ENCODE measurements around the gene GALNT2. TPM values are rescaled to one million over a fixed set of nuclear protein-coding genes. Genes with fewer than 3 reads are reported as not detected.
A peak's percentile ranks its signal among the peaks of the same experiment; 100 is the strongest.

GALNT2 gene
- total RNA-seq, 1 experiment from 2014 or later: 152 TPM

DNA sequence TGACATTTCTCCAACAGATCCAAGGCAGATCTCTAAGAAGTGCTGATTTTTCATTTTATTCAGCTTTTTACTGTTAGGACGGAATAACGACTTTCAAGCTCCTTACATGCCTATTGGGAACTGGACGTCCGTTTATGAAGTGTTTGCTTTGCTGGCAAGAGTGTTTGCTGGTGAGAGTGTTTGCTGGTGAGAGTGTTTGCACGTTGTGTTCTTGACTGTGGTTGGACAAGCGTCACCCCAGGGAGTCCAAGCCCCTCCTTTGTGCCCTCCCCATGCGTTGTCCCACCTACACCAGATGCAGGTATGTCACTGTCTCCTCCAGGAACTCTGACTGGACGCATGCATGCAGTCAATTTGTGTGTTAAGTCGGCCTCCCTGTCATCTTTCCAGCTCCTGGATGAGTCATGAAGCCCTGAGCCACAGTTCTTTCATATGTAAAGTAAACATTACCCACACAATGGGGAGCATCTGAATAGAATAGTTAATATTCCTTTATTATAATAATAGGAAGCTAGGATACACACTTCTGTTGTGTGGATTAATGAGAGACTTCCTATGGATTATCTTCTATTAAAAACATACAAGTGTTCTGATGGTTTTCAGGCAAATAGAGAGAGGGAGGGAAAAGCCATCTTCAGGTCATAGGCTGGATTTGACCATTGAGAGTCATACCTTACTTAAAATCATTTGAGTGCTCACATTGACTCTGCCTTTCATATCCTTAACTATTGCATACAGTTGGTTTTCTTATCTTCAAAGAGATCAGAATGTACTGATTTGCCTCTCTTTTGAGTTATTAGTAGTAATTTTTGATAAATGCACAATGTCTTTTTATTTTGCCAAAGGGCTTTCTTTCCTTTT lies 119.2 kb downstream of the GALNT2 start:
- Histone ChIP-seq H3K36me3 (ENCODE audit: control insufficient read depth, insufficient read depth, low read length) (no peaks in the 10 kb centered on the region), H3K27me3 (ENCODE audit: control insufficient read depth, insufficient read depth, low read length) (no peaks in the 10 kb centered on the region), H3K9me3 (ENCODE audit: control insufficient read depth, insufficient read depth, low read depth, low read length) (no peaks in the 10 kb centered on the region), H3K4me3 (ENCODE audit: low read depth in 2 of 2, low read length in 2 of 2) (peak overlapping the region in 1 of 2 experiments; percentile 21; a peak in 2 of 4 replicates), H3K4me1 (ENCODE audit: control insufficient read depth, insufficient read depth, low read length) (peaks cover 22% of the 10 kb centered on the region), H3K27ac (ENCODE audit: low read length) (peak overlapping the region; percentile 81)
- intact Hi-C loops (cut with micrococcal nuclease; ENCODE audit: unreplicated experiment) (no loop called here), in situ Hi-C loops (cut with HindIII; ENCODE audit: low pct_unique_long_range_greater_than_20kb, low sequenced_read_pairs) (no loop called here)
- ChIA-PET POLR2A (no interaction called here), CTCF (no interaction called here)
- ATAC-seq (peak; percentile 87), DNase-seq (ENCODE audit: low read depth, low spot score) (peak; percentile 76)
- BruUV-seq (replicated peaks): no TSS peak
- TF ChIP-seq, protein P1, sequence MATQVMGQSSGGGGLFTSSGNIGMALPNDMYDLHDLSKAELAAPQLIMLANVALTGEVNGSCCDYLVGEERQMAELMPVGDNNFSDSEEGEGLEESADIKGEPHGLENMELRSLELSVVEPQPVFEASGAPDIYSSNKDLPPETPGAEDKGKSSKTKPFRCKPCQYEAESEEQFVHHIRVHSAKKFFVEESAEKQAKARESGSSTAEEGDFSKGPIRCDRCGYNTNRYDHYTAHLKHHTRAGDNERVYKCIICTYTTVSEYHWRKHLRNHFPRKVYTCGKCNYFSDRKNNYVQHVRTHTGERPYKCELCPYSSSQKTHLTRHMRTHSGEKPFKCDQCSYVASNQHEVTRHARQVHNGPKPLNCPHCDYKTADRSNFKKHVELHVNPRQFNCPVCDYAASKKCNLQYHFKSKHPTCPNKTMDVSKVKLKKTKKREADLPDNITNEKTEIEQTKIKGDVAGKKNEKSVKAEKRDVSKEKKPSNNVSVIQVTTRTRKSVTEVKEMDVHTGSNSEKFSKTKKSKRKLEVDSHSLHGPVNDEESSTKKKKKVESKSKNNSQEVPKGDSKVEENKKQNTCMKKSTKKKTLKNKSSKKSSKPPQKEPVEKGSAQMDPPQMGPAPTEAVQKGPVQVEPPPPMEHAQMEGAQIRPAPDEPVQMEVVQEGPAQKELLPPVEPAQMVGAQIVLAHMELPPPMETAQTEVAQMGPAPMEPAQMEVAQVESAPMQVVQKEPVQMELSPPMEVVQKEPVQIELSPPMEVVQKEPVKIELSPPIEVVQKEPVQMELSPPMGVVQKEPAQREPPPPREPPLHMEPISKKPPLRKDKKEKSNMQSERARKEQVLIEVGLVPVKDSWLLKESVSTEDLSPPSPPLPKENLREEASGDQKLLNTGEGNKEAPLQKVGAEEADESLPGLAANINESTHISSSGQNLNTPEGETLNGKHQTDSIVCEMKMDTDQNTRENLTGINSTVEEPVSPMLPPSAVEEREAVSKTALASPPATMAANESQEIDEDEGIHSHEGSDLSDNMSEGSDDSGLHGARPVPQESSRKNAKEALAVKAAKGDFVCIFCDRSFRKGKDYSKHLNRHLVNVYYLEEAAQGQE (IDR thresholded peaks at IDR 0.05; ENCODE audit: insufficient read depth in 1 of 2, low read depth in 2 of 2, low read length in 1 of 2): no peak
- TF ChIP-seq POLR2AphosphoS5 (IDR thresholded peaks at IDR 0.05; ENCODE audit: low read depth, low read length): no peak
- TF ChIP-seq, protein P2, sequence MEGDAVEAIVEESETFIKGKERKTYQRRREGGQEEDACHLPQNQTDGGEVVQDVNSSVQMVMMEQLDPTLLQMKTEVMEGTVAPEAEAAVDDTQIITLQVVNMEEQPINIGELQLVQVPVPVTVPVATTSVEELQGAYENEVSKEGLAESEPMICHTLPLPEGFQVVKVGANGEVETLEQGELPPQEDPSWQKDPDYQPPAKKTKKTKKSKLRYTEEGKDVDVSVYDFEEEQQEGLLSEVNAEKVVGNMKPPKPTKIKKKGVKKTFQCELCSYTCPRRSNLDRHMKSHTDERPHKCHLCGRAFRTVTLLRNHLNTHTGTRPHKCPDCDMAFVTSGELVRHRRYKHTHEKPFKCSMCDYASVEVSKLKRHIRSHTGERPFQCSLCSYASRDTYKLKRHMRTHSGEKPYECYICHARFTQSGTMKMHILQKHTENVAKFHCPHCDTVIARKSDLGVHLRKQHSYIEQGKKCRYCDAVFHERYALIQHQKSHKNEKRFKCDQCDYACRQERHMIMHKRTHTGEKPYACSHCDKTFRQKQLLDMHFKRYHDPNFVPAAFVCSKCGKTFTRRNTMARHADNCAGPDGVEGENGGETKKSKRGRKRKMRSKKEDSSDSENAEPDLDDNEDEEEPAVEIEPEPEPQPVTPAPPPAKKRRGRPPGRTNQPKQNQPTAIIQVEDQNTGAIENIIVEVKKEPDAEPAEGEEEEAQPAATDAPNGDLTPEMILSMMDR (IDR thresholded peaks at IDR 0.05): no peak
- TF ChIP-seq SIN3A (IDR thresholded peaks at IDR 0.05; ENCODE audit: borderline replicate concordance, insufficient read depth, low read depth, low read length): no peak
- peak; percentile 86 for TF ChIP-seq TCF7L2 (IDR thresholded peaks at IDR 0.05; ENCODE audit: low read depth, low read length)

DNA sequence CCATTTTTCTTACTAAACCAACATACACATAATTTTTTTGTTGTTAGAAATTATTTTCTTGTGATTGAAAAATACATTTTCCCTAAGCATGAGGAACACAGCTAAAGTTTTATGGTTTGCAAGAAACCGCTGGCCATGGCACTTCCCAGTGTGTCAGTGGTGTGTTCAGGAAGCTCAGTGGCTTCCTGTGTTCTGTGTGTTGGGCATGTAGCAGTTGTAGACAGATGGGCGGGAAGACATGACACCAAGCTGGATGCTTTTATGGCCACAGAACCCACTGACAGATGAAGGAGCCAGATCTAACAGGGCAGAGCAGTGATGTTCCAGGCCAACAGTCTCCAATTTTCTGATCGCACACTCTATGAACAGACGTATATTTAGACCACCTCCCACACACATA lies 119.8 kb downstream of the GALNT2 start:
- peaks cover 22% of the 10 kb centered on the region for H3K4me1 ChIP-seq (ENCODE audit: control insufficient read depth, insufficient read depth, low read length)
- DNase-seq (ENCODE audit: low read depth, low spot score) (no peak), ATAC-seq (no peak)
- ChIA-PET CTCF (no interaction called here), POLR2A (no interaction called here)
- H3K36me3 ChIP-seq (ENCODE audit: control insufficient read depth, insufficient read depth, low read length): no peaks in the 10 kb centered on the region
- no peak overlapping the region for H3K4me3 ChIP-seq (ENCODE audit: low read depth in 2 of 2, low read length in 2 of 2)
- in situ Hi-C loops (cut with HindIII; ENCODE audit: low pct_unique_long_range_greater_than_20kb, low sequenced_read_pairs) (no loop called here), intact Hi-C loops (cut with micrococcal nuclease; ENCODE audit: unreplicated experiment) (no loop called here)
- TF ChIP-seq, protein P2 (IDR thresholded peaks at IDR 0.05): no peak
- H3K27me3 ChIP-seq (ENCODE audit: control insufficient read depth, insufficient read depth, low read length): no peaks in the 10 kb centered on the region
- no TSS peak for BruUV-seq (replicated peaks)
- peak overlapping the region; percentile 52; the same call in 1 of the 2 replicates for H3K27ac ChIP-seq (ENCODE audit: low read length)
- no peaks in the 10 kb centered on the region for H3K9me3 ChIP-seq (ENCODE audit: control insufficient read depth, insufficient read depth, low read depth, low read length)
